Epithelial cell of esophagus (primary cell): ENCODE results near the gene SHANK3.

Experiments
- DNase-seq: peaks from one replicate; pipeline ENCODE4 v3.0.0; 2010; ENCODE audit warnings: low read depth
- H3K4me3 ChIP-seq: 2 replicates; pipeline ENCODE4 v1.5.1; 2011; ENCODE audit warnings: mild to moderate bottlenecking, low read length, control low read depth
- CTCF ChIP-seq: IDR thresholded peaks from 2 replicates; pipeline ENCODE4 v1.5.1; 2011; ENCODE audit warnings: low read depth, mild to moderate bottlenecking, low read length, control low read depth, inconsistent platforms; ENCODE audit not compliant: insufficient read depth; ENCODE audit errors: missing control alignments

The SHANK3 gene

DNA sequence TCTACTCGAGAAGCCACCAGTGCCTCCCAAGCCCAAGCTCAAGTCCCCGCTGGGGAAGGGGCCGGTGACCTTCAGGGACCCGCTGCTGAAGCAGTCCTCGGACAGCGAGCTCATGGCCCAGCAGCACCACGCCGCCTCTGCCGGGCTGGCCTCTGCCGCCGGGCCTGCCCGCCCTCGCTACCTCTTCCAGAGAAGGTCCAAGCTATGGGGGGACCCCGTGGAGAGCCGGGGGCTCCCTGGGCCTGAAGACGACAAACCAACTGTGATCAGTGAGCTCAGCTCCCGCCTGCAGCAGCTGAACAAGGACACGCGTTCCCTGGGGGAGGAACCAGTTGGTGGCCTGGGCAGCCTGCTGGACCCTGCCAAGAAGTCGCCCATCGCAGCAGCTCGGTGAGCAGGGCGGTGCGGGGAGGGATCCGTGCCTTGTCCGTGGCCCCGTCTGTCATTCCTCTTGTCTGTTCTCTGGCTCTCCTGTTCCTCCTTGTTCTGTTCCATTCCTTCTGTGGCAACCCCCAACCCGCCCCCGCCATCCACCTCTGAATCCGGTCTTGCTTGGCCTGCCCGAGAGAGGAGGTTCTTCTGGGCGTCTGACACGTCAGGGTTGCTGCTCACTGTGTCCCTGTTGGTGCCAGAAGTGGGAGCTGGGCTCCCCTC, 49.6 kb downstream of the SHANK3 start:
- no peak for TF ChIP-seq CTCF
- no peak for DNase-seq
- H3K4me3 ChIP-seq, result no peak overlapping the region
